DND-41 (cell line): ENCODE results near the gene POLA2.

ENCODE experiments used
- ATAC-seq: fragments of 200-7000 bp; cut with Tn5 transposase; 3 replicates; pipeline ENCODE4 v1.9.1; 2021; ENCODE audit warnings: low read depth; ENCODE audit not compliant: insufficient read depth
- DNase-seq: peaks from one replicate; pipeline ENCODE4 v3.0.0-alpha.2; 2020
- H2AFZ ChIP-seq: 2 replicates; pipeline ENCODE4 v1.6.0; 2012; ENCODE audit warnings: low read depth, low read length
- H3K27ac ChIP-seq: 2 replicates; pipeline ENCODE4 v1.5.1; 2012; ENCODE audit warnings: low read length, inconsistent platforms
- H3K27me3 ChIP-seq: fragments of 200-600 bp; sonication (generic); 2 replicates; pipeline ENCODE4 v1.6.0; 2012; ENCODE audit warnings: low read length, mild to moderate bottlenecking, inconsistent platforms; ENCODE audit not compliant: insufficient read depth, poor library complexity
- H3K36me3 ChIP-seq: 2 replicates; pipeline ENCODE4 v1.5.1; 2012; ENCODE audit warnings: low read length, inconsistent platforms; ENCODE audit not compliant: insufficient read depth
- H3K4me1 ChIP-seq: 2 replicates; pipeline ENCODE4 v1.5.1; 2012; ENCODE audit warnings: mild to moderate bottlenecking, low read length; ENCODE audit not compliant: insufficient read depth
- H3K4me2 ChIP-seq: 2 replicates; pipeline ENCODE4 v1.6.0; 2012; ENCODE audit warnings: mild to moderate bottlenecking, moderate library complexity, low read length, inconsistent platforms; ENCODE audit not compliant: insufficient read depth
- H3K4me3 ChIP-seq, 2 experiments: fragments of 200-600 bp in 1 of 2; shearing (Covaris generic) in 1 of 2; 2 replicates each; pipeline ENCODE4 v1.5.1; 2012 to 2016; ENCODE audit warnings: inconsistent platforms in 2 of 2, low read length in 2 of 2, mild to moderate bottlenecking in 2 of 2, low read depth in 1 of 2, moderate library complexity in 1 of 2
- H3K79me2 ChIP-seq: 2 replicates; pipeline ENCODE4 v1.6.0; 2012; ENCODE audit warnings: low read length, inconsistent platforms; ENCODE audit not compliant: insufficient read depth
- H3K9ac ChIP-seq: 2 replicates; pipeline ENCODE4 v1.6.0; 2012; ENCODE audit warnings: low read depth, mild to moderate bottlenecking, inconsistent platforms, low read length, moderate library complexity
- H3K9me3 ChIP-seq: 2 replicates; pipeline ENCODE4 v1.5.1; 2012; ENCODE audit warnings: low read length, moderate library complexity, mild to moderate bottlenecking, inconsistent platforms; ENCODE audit not compliant: insufficient read depth, severe bottlenecking
- H4K20me1 ChIP-seq: 2 replicates; pipeline ENCODE4 v1.6.0; 2012; ENCODE audit warnings: low read length; ENCODE audit not compliant: insufficient read depth
- CTCF ChIP-seq: IDR thresholded peaks from 2 replicates; pipeline ENCODE4 v1.5.1; 2012; ENCODE audit warnings: borderline replicate concordance, low read length, moderate library complexity, mild to moderate bottlenecking; ENCODE audit not compliant: poor library complexity, severe bottlenecking; ENCODE audit errors: extremely low read depth
- EZH2 ChIP-seq: IDR thresholded peaks from 3 replicates; pipeline ENCODE4 v1.6.1; 2012; ENCODE audit warnings: borderline replicate concordance, low read depth, mild to moderate bottlenecking, moderate library complexity, low read length, inconsistent platforms; ENCODE audit not compliant: severe bottlenecking

Gene POLA2

GRCh38 chr11:65291613-65292012 lies 29.9 kb downstream of the POLA2 start:
- Histone ChIP-seq H3K27me3 (no peaks in the 10 kb centered on the region), H3K27ac (no peak overlapping the region), H3K79me2 (no peaks in the 10 kb centered on the region), H3K9me3 (no peaks in the 10 kb centered on the region), H4K20me1 (peaks cover 4% of the 10 kb centered on the region; the same call in 1 of the 2 replicates), H2AFZ (no peak overlapping the region), H3K9ac (no peak overlapping the region), H3K4me2 (no peak overlapping the region), H3K4me3 (no peak overlapping the region), H3K36me3 (peaks cover 98% of the 10 kb centered on the region), H3K4me1 (no peaks in the 10 kb centered on the region)
- DNase-seq (no peak), ATAC-seq (no peak)
- TF ChIP-seq EZH2 (no peak), CTCF (no peak)

GRCh38 chr11:65292890-65293289 lies 31.1 kb downstream of the POLA2 start:
- ATAC-seq (no peak), DNase-seq (no peak)
- H3K4me2 ChIP-seq = no peak overlapping the region

GRCh38 chr11:65293909-65294381 lies 32.2 kb downstream of the POLA2 start:
- H3K9me3 ChIP-seq = no peaks in the 10 kb centered on the region
- H3K4me3 ChIP-seq = no peak overlapping the region
- ATAC-seq (no peak), DNase-seq (no peak)
- no peak overlapping the region for H3K4me2 ChIP-seq
- H3K79me2 ChIP-seq = no peaks in the 10 kb centered on the region
- no peak for TF ChIP-seq EZH2
- TF ChIP-seq CTCF = no peak
- H3K27me3 ChIP-seq = no peaks in the 10 kb centered on the region
- no peak overlapping the region for H3K9ac ChIP-seq
- H3K36me3 ChIP-seq = peaks cover 95% of the 10 kb centered on the region
- peaks cover 4% of the 10 kb centered on the region; the same call in 1 of the 2 replicates for H4K20me1 ChIP-seq
- no peak overlapping the region for H2AFZ ChIP-seq
- no peaks in the 10 kb centered on the region for H3K4me1 ChIP-seq
- H3K27ac ChIP-seq = no peak overlapping the region

More at GRCh38 chr11:65292890-65293289, 31.1 kb downstream of the POLA2 start:
- no peaks in the 10 kb centered on the region for H3K27me3 ChIP-seq
- peaks cover 95% of the 10 kb centered on the region for H3K36me3 ChIP-seq
- TF ChIP-seq EZH2 = no peak
- no peak for TF ChIP-seq CTCF
- no peaks in the 10 kb centered on the region for H3K79me2 ChIP-seq
- H3K9me3 ChIP-seq = no peaks in the 10 kb centered on the region
- H2AFZ ChIP-seq = no peak overlapping the region
- no peak overlapping the region for H3K27ac ChIP-seq
- H3K4me1 ChIP-seq = no peaks in the 10 kb centered on the region
- H3K9ac ChIP-seq = no peak overlapping the region
- H3K4me3 ChIP-seq = no peak overlapping the region
- H4K20me1 ChIP-seq = peaks cover 4% of the 10 kb centered on the region; the same call in 1 of the 2 replicates

GRCh38 chr11:65295001-65295400 lies 33.2 kb downstream of the POLA2 start:
- no peak overlapping the region for H3K9ac ChIP-seq
- H4K20me1 ChIP-seq = peaks cover 8% of the 10 kb centered on the region; the same call in 1 of the 2 replicates
- no peaks in the 10 kb centered on the region for H3K9me3 ChIP-seq
- TF ChIP-seq EZH2 (no peak), CTCF (no peak)
- no peak for DNase-seq
- H3K4me2 ChIP-seq = no peak overlapping the region
- no peak for ATAC-seq
- peaks cover 95% of the 10 kb centered on the region for H3K36me3 ChIP-seq
- no peaks in the 10 kb centered on the region for H3K79me2 ChIP-seq
- no peak overlapping the region for H3K27ac ChIP-seq
- no peak overlapping the region for H3K4me3 ChIP-seq
- H2AFZ ChIP-seq = no peak overlapping the region
- H3K4me1 ChIP-seq = no peaks in the 10 kb centered on the region
- no peaks in the 10 kb centered on the region for H3K27me3 ChIP-seq
